K562 (cell line): ENCODE measurements around the gene DHX29. TPM values are rescaled to one million over a fixed set of nuclear protein-coding genes. Genes with fewer than 3 reads are reported as not detected.

Source experiments
- ERF ChIP-seq: fragments of 450-650 bp; formaldehyde crosslinking; IDR thresholded peaks from 2 replicates; pipeline ENCODE4 v1.4.0; 2020; ENCODE audit warnings: mild to moderate bottlenecking, mixed read lengths
- ETS2 ChIP-seq: IDR thresholded peaks from 2 replicates; pipeline ENCODE4 v1.6.1; 2016; ENCODE audit warnings: borderline replicate concordance, missing genetic modification characterization, mild to moderate bottlenecking, moderate library complexity, missing compliant biosample characterization; ENCODE audit not compliant: poor library complexity, severe bottlenecking
- KLF16 ChIP-seq: IDR thresholded peaks from 2 replicates; pipeline ENCODE4 v1.6.1; 2016; ENCODE audit warnings: antibody characterized with exemption
- MTF1 ChIP-seq: fragments of 250-450 bp; sonication (Bioruptor Pico); IDR thresholded peaks from 2 replicates; pipeline ENCODE4 v1.9.0; 2021; ENCODE audit warnings: moderate library complexity, mild to moderate bottlenecking, inconsistent platforms, borderline replicate concordance
- PHF20 ChIP-seq: fragments of 450-650 bp; IDR thresholded peaks from 2 replicates; pipeline ENCODE4 v1.6.1; 2018; ENCODE audit not compliant: partially characterized antibody
- POLR2A ChIP-seq: fragments of 450-650 bp; conservative IDR thresholded peaks from 2 replicates; pipeline ENCODE4 v1.6.1; 2016
- TAL1 ChIP-seq: fragments of 450-650 bp; IDR thresholded peaks from 2 replicates; pipeline ENCODE4 v1.6.1; 2016; ENCODE audit warnings: mild to moderate bottlenecking
- TEAD1 ChIP-seq, 2 experiments: fragments of 450-650 bp in 1 of 2; sonication (generic) in 1 of 2; formaldehyde crosslinking; IDR thresholded peaks; 2 replicates each; pipeline versions ENCODE4 v1.4.0 to v1.8.0; 2020 to 2022; ENCODE audit warnings: mild to moderate bottlenecking in 2 of 2, missing genetic modification reagents in 1 of 2
- TEAD4 ChIP-seq, 2 experiments: sonication (generic) in 1 of 2; formaldehyde crosslinking in 1 of 2; IDR thresholded peaks; 2 replicates each; pipeline versions ENCODE4 v1.6.1 to v1.8.0; 2012 to 2022; ENCODE audit warnings: borderline replicate concordance in 1 of 2, inconsistent platforms in 1 of 2, low read length in 1 of 2, mild to moderate bottlenecking in 1 of 2, missing genetic modification reagents in 1 of 2
- XRCC5 ChIP-seq: fragments of 200-400 bp; formaldehyde crosslinking; IDR thresholded peaks from 2 replicates; pipeline ENCODE4 v1.6.1; 2017; ENCODE audit warnings: low read depth, mild to moderate bottlenecking, low read length
- ZNF143 ChIP-seq: sonication (generic); formaldehyde crosslinking; IDR thresholded peaks from 2 replicates; pipeline ENCODE4 v1.9.0; 2022; ENCODE audit warnings: mild to moderate bottlenecking, missing genetic modification reagents
- ZNF146 ChIP-seq: IDR thresholded peaks from one replicate; pipeline ENCODE4 v1.6.1; 2018; ENCODE audit warnings: missing compliant biosample characterization; ENCODE audit not compliant: unreplicated experiment
- polyA plus RNA-seq, 8 experiments: library from polyadenylated mRNA; depleted of rRNA in 4 of 8; stranded (reverse) in 5 of 8; unstranded in 3 of 8; fragments of >200 nt; fragmentation: Nextera tagmentation in 2 of 8; fragmentation: Illumina TruSeq in 1 of 8; extraction: Ambion mirVana in 2 of 8; extraction: Trizol in 1 of 8; gene quantifications; 2 replicates each; pipeline versions ENCODE4 v1.2.1 to v1.2.3, GENCODE V29; 2011 to 2014; ENCODE audit warnings: inconsistent platforms in 1 of 8, missing spikeins in 1 of 8
- total RNA-seq, 7 experiments: library from RNA; depleted of rRNA in 6 of 7; stranded (reverse); fragments of >200 nt in 6 of 7; fragmentation: Illumina TruSeq in 2 of 7; extraction: Trizol in 2 of 7; gene quantifications; 2 replicates each; pipeline versions ENCODE4 v1.2.1 to v1.2.3, GENCODE V29; 2011 to 2021; ENCODE audit warnings: low replicate concordance in 1 of 7
- TF ChIP-seq, protein P1 (sequence below): sonication (generic); formaldehyde crosslinking; IDR thresholded peaks from 2 replicates; pipeline ENCODE4 v1.8.1; 2022; ENCODE audit warnings: missing genetic modification reagents
- TF ChIP-seq, protein P2 (sequence below): fragments of 200-800 bp; sonication (Bioruptor generic); IDR thresholded peaks from 2 replicates; pipeline ENCODE4 v1.6.1; 2017; ENCODE audit warnings: missing genetic modification characterization, missing compliant biosample characterization
- TF ChIP-seq, protein P3 (sequence below), 2 experiments: fragments of 450-650 bp in 1 of 2; IDR thresholded peaks; 2 replicates each; pipeline ENCODE4 v1.6.1; 2011 to 2017; ENCODE audit warnings: low read depth in 2 of 2, antibody characterized with exemption in 1 of 2, borderline replicate concordance in 1 of 2, low read length in 1 of 2, mild to moderate bottlenecking in 1 of 2, mixed read lengths in 1 of 2; ENCODE audit not compliant: control insufficient read depth in 1 of 2
- TF ChIP-seq, protein P4 (sequence below): fragments of 250-450 bp; sonication (Bioruptor Pico); IDR thresholded peaks from 2 replicates; pipeline ENCODE4 v1.9.0; 2021; ENCODE audit warnings: mild to moderate bottlenecking, inconsistent platforms

Gene DHX29
- total and polyA plus RNA-seq, 9 of the 15 experiments (the other 6 are each of a cell fraction or from before 2014, with no cell fraction given): 7.5 to 42.1 (median 25.0) TPM

DNA sequence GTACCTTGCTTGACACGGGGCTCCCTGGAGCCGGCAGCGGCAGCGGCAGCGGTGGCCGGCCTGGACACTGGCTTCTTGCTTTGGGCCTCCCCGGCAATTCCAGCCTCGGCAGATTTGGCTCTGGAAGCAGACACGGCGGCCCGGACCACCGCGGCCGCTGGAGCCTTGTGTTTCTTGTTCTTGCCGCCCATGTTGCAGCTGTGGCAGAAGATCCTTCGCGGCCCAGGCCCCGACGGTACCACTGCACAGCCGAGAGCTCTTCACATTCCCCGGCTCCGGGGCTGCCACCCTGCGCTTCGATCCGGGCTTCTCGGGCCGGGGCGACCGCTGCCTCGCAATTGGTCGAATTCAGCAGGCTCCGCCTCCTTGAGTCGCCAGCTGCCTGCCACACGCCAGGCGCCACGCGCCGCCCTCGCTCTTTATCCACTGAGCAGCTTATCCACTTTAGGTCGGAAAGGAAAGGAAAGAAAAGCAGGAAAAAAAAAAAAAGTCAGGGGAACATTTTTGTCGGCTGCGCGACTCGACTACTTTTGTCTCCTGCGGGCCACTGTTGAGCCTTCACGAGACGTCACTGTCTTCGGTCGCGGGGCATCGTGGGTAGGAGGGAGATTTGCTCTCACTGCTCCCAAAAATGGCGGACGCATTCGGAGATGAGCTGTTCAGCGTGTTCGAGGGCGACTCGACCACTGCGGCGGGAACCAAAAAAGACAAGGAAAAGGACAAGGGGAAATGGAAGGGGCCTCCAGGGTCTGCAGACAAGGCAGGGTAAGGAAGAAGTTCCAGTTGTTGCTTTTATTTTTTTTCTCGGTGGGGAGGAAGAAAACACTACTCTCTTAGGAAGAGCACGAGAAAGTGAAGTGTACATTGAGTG is at the start of gene DHX29, which contains the start of gene MTREX (continued):
- TF ChIP-seq, protein P1, sequence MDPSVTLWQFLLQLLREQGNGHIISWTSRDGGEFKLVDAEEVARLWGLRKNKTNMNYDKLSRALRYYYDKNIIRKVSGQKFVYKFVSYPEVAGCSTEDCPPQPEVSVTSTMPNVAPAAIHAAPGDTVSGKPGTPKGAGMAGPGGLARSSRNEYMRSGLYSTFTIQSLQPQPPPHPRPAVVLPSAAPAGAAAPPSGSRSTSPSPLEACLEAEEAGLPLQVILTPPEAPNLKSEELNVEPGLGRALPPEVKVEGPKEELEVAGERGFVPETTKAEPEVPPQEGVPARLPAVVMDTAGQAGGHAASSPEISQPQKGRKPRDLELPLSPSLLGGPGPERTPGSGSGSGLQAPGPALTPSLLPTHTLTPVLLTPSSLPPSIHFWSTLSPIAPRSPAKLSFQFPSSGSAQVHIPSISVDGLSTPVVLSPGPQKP: no peak
- 0 out of 2 replicates have a peak, but pooled peaks have one; percentile 26 for TF ChIP-seq TEAD4 (IDR thresholded peaks at IDR 0.05; ENCODE audit: low read length)
- TF ChIP-seq TEAD4 (CRISPR knock-in tag; IDR thresholded peaks at IDR 0.05; ENCODE audit: borderline replicate concordance): no peak; the same call in 1 of the 2 replicates
- peak; percentile 81 for TF ChIP-seq KLF16
- TF ChIP-seq ETS2 (tag): no peak
- TF ChIP-seq ZNF146: no peak
- TF ChIP-seq, protein P2, sequence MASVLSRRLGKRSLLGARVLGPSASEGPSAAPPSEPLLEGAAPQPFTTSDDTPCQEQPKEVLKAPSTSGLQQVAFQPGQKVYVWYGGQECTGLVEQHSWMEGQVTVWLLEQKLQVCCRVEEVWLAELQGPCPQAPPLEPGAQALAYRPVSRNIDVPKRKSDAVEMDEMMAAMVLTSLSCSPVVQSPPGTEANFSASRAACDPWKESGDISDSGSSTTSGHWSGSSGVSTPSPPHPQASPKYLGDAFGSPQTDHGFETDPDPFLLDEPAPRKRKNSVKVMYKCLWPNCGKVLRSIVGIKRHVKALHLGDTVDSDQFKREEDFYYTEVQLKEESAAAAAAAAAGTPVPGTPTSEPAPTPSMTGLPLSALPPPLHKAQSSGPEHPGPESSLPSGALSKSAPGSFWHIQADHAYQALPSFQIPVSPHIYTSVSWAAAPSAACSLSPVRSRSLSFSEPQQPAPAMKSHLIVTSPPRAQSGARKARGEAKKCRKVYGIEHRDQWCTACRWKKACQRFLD (CRISPR knock-in tag): peak; percentile 42; the same call in 1 of the 2 replicates
- TF ChIP-seq ERF (CRISPR knock-in tag): peak; percentile 18; the same call in 1 of the 2 replicates
- peak; percentile 96 for TF ChIP-seq POLR2A
- peak; percentile 79 for TF ChIP-seq ZNF143
- no peak for TF ChIP-seq MTF1 (CRISPR knock-in tag)
- TF ChIP-seq TAL1: no peak
- TF ChIP-seq TEAD1 (CRISPR knock-in tag; IDR thresholded peaks at IDR 0.05): peak; percentile 28 to 72; a peak in 1 of 4 replicates
- TF ChIP-seq, protein P3, sequence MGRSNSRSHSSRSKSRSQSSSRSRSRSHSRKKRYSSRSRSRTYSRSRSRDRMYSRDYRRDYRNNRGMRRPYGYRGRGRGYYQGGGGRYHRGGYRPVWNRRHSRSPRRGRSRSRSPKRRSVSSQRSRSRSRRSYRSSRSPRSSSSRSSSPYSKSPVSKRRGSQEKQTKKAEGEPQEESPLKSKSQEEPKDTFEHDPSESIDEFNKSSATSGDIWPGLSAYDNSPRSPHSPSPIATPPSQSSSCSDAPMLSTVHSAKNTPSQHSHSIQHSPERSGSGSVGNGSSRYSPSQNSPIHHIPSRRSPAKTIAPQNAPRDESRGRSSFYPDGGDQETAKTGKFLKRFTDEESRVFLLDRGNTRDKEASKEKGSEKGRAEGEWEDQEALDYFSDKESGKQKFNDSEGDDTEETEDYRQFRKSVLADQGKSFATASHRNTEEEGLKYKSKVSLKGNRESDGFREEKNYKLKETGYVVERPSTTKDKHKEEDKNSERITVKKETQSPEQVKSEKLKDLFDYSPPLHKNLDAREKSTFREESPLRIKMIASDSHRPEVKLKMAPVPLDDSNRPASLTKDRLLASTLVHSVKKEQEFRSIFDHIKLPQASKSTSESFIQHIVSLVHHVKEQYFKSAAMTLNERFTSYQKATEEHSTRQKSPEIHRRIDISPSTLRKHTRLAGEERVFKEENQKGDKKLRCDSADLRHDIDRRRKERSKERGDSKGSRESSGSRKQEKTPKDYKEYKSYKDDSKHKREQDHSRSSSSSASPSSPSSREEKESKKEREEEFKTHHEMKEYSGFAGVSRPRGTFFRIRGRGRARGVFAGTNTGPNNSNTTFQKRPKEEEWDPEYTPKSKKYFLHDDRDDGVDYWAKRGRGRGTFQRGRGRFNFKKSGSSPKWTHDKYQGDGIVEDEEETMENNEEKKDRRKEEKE (IDR thresholded peaks at IDR 0.05; ENCODE audit: borderline replicate concordance in 1 of 2, control insufficient read depth in 1 of 2, low read depth in 2 of 2, low read length in 1 of 2): no peak
- TF ChIP-seq, protein P4, sequence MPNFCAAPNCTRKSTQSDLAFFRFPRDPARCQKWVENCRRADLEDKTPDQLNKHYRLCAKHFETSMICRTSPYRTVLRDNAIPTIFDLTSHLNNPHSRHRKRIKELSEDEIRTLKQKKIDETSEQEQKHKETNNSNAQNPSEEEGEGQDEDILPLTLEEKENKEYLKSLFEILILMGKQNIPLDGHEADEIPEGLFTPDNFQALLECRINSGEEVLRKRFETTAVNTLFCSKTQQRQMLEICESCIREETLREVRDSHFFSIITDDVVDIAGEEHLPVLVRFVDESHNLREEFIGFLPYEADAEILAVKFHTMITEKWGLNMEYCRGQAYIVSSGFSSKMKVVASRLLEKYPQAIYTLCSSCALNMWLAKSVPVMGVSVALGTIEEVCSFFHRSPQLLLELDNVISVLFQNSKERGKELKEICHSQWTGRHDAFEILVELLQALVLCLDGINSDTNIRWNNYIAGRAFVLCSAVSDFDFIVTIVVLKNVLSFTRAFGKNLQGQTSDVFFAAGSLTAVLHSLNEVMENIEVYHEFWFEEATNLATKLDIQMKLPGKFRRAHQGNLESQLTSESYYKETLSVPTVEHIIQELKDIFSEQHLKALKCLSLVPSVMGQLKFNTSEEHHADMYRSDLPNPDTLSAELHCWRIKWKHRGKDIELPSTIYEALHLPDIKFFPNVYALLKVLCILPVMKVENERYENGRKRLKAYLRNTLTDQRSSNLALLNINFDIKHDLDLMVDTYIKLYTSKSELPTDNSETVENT (CRISPR knock-in tag): 0 out of 2 replicates have a peak, but pooled peaks have one; percentile 17
- TF ChIP-seq XRCC5: peak; percentile 76; the same call in 1 of the 2 replicates
- peak; percentile 47 for TF ChIP-seq PHF20
